Cortex of kidney (tissue), 1 donor: ENCODE data around the gene CREB3.

ENCODE experiments used
- DNase-seq: peaks from one replicate; lab custom pipeline; 2025; lab: John Stamatoyannopoulos, UW

Gene CREB3, protein sequence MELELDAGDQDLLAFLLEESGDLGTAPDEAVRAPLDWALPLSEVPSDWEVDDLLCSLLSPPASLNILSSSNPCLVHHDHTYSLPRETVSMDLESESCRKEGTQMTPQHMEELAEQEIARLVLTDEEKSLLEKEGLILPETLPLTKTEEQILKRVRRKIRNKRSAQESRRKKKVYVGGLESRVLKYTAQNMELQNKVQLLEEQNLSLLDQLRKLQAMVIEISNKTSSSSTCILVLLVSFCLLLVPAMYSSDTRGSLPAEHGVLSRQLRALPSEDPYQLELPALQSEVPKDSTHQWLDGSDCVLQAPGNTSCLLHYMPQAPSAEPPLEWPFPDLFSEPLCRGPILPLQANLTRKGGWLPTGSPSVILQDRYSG

GRCh38 chr9:35732185-35732799 lies at the start of gene CREB3, which contains the start of gene TLN1:
CREB3 (plus strand) TSS chr9:35732666; CDS start chr9:35732773, 107 bp downstream.
TLN1 (minus strand) TSS chr9:35732195; CDS start chr9:35725694, 6,501 bp downstream.
- peak; percentile 72 for DNase-seq

DNA sequence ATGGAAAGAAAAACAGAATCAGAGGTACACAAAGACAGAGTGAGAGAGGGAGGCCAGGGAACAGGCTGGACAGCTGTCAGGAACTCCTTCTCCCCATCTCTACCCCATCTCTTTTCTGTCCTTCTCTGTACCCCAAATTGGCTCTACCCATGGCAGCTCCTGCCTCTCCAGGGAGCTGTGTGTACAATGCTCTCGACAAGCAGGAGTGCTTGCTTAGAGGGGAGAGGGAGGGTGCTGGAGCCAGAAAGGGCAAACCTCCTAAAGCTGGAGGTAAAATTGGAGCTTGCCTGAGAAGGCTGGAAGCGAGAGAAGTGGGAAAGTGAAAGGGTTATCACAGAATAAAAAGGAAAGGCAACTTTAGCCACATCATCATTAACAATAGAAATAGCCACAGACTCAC lies 49.1 kb upstream of the CREB3 start:
- no peak for DNase-seq

DNA sequence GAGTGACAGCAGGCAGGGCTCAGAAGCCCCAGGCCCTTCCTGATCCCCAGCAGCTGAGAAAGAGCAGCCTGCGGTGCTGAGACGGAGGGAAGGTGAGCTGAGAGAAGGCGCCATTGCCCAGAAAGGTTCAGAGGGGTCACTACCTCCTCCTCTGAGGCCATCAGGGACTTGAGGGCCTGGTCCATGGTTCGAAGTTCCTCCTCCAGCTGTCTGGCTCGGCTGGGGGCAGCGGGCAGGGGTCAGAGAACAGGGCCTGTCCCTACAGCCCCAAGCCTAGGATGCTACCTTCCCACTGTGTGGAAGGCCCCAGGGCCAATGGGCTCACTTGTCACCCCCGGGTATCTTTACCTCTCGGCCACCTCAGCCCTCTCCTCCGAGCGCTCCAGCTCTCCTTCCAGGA lies 47.5 kb upstream of the CREB3 start:
- DNase-seq = no peak

GRCh38 chr9:35685506-35685905 lies 47.0 kb upstream of the CREB3 start:
- no peak for DNase-seq

DNA sequence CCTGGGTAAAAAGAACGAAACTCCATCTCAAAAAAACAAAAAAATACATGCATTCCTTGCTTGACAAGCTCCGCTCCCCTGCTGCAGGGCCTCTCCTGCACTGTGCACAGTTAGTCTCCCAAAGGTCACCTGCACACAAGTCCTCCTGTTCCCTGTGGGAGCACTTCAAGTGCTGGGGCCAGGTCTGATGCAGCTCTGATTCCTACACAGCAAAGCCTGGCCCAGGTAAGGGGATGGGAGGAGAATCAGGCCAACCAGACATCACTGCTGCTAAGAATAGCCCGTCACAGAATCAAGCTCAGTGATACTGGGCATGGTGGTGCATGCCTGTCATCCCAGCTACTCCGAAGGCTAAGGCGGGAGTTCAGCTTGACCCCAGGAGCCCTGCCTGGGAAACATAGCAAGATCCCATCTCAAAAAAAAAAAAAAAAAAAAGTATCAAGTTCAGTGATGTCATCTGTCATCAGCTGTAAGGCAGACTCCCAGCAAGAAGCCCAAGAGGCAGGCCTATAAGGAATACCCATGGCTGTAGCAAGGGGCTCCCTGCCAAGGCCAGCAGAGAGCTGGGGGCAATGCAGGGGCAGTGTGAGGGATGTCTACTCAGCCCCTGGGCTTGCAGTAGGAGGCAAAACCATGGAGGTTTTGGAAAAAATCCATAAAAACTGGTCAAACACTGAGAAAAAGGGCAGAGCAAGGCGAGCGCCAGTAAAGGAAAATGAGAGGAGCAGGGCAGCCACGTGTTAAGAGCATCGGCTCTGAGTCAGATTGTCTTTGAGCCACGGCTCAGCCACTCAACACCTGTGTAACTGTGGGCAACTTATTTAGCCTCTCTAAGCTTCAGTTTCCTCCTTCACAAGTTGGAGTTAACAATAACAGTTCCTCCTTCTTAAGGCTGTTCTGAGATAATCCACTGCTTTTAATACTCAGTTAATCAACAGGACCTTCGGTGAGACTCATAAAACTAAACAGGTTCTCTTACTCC lies 46.0 kb upstream of the CREB3 start:
- no peak for DNase-seq

DNA sequence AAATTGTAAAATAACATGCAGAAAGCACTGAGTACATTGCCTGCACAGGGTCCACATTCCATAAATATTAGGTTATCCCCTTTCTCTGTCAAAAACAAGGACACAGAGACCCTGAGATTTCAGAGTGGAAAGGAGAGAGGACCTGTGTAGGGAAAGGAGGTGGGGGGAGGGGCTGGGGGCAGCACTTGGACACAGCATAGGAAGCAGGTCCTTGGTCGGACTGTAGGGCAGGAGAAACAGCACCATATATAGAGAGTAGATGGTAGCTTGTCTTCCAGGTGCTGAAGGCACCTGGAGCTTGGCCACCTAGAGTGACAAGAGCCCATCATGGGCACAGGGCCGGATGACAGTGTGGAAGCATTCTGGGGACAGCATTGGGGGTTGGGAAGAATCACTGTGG lies 45.2 kb upstream of the CREB3 start:
- no peak for DNase-seq

DNA sequence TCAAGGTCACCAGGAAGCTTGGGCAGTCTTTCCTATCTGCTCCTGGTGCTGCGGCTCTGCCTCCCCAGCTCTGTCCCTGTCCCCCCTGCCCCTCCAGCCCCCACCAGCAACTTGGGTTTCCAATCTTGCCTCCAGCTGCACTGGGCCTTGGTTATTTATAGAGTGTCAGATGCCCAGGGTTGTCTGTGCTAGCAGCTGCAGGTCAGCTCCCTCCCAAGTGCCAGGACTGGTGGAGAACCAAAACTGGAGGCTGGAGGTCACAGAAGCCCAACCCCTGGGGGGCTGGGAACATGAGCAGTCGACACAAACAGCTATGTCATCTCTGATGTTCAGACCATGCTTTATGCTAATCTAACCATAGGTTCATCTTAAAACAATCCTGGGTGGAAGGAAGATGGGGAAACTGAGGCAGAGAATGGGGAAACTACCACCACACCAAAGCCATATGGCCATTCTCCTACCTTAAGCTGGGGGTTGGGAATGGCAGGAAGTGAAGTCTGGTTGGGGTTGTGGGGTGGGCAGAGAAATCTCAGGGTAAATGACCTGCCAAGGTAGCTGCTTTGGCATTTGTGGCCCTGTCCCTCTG lies 44.4 kb upstream of the CREB3 start:
- no peak for DNase-seq

DNA sequence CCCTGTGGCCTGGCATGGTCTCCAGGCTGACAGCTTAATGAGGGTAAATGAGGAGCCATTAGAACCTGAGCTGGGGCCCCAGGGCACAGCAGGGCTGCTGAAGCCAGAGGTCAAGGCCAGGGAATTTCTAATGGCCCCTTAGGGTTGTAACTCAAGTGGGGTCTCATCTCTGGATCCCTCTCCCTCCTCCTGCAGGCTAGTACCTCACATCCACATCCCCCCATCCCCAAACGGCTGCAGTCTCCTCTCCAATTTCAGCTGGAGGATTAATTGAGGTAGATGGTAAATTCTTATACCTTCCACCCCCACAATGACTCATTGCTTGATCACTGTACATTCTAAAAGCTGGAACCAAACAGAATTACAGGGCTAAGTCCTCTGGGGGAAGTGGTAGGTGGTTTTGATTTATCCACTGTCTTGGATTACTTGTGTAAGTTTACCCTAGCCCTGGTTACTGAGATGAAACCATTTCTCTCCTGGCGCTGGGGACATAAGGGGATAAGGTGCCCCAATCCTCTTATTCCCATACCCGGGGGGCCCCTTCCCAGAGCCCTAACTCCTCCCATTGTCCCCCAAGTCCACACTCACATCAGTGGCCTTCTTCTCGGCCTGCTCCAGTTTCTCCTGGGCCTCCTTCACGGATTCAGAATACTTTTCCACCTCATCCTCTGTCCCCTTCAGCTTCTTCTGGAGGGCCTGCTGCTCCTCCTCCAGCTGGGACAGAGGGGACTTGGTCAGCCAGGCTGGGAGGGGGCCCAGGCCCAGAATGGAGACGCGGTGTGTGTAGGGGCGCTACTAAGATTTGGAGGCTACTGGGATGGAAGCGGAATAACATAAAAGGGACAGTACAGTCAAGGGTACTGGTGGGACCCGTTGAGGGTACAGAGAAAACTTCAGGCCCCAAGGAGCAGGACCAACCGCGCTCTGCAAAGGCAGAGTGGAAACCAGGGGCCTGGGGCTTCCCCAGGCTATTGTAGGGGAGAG lies 43.6 kb upstream of the CREB3 start:
- DNase-seq = no peak

DNA sequence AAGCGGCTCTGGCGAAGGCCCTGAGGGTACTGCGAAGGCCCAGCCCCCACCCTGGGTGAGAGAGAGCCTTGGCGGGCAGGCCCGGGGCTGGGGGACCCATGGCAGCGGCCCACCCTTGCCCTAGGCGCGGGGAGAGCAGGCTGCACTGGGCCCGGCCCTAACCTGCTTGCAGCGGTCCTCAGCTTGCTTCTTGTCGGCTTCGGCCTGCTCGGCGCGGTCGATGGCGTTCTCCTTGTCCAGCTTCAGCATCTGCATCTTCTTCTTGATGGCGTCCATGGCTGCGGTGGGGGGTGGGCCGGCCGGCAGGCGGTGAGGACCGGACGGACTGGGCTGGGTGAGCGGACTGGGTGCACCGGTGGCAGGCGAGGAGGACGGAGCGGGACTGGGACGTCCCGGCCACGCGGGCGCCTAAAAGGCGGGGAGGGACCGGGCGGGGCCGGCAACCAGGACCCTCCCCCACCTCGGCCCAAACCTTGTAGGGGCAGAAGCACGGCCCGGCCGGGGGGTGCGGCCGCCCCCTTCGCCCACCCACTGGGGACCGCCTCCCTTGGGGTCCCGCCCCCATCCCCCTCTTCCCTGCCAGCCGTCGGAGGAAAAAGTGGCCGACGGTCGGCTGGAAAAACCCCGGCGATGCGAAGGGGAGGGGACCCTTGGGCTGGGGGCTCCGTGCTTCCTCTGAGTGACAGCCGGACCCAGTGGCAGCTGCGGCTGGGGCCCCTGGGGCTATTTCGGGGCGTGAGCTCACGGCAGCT lies 42.7 kb upstream of the CREB3 start, which contains the start of gene TPM2:
TPM2 (minus strand) TSS at position 384 of the 752 bp plus-strand sequence; CDS start at position 276, 108 bp downstream.
- no peak for DNase-seq

- no peak for DNase-seq
Measured at GRCh38 chr9:35690294-35690613, 42.2 kb upstream of the CREB3 start.

- no peak for DNase-seq
Measured at GRCh38 chr9:35690614-35691333, 41.7 kb upstream of the CREB3 start.

GRCh38 chr9:35691334-35691650 lies 41.2 kb upstream of the CREB3 start:
- DNase-seq = no peak

DNA sequence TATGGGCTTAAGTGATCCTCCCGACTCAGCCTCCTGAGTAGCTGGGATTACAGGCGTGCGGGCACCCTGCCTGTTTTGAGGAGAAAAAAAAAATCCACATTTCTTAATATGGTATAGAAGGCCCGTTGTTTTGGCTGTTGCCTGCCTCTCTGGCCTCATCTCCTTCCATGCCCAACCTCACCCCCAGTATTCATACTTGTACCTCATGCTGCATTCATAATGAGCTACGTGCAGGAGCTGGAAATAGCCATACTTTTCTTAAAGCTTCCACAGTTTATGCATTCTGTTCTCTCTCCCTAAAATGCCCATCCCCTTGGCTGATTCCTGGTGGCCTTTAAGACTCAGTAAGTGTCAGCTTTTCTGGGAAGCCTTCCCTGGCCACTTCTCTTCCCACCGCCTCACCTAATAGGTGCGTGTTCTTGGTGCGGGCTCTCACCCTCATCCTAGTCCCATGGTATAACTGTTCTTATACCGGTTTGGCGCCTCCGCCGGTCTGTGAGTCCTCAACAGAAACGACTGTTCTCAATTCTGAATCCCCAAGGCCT lies 40.6 kb upstream of the CREB3 start:
- no peak for DNase-seq

DNA sequence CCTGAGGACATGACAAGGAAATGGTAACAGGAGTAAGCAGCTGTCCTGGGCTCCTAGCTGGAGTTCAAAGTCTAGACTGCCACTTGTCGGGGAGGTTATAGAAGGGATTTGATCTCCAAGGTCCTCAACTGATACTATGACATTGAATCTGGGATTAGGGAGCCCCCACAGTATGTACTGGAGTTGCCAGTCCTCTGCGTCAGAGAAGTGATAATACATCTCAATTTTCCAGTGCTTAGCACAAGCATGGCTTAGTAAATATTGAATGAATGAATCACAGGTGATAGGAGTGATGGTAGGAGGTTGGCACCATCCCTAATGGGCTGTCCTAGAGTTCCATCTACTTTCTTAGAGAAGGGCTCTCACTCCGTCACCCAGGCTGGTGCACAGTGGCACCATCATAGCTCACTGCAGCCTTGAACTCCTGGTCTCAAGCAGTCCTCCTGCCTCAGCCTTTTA lies 36.5 kb upstream of the CREB3 start:
- no peak for DNase-seq

DNA sequence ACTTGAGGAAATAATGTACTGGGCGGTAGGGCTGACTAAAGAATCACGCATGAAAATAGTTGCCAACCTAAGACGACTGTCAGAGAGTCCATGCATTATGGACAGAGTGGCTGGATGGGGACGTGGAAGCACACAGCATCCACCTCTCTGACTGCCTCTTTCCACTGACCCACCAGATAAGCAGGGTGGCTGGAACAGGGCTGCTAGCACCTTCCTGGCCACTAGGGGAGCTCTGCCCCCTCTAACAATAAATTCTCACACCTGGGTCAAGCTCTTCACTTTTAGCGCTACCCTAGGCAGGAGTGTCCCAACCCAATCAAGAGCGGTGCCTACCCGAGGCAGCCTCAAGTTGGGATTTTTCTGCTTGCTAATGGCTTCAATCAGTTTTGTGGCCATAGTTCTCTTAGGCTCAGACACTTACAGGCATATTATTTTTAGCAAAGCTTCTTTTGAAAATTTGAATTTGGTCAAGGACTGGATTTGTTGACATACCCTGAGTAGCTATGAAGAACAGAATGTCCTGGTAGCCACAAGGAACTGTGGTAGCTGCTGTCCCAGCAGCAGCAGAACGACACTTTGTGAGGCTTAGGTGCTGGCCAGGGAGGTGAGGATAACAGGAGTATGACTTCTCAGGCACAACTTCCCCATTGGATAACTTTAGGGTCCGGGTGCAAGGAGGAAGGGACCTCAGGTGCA lies 35.8 kb upstream of the CREB3 start:
- DNase-seq = no peak

GRCh38 chr9:35697486-35697885 lies 35.0 kb upstream of the CREB3 start:
- no peak for DNase-seq

GRCh38 chr9:35698231-35698630 lies 34.2 kb upstream of the CREB3 start:
- DNase-seq = no peak

GRCh38 chr9:35700031-35700430 lies 32.4 kb upstream of the CREB3 start:
- no peak for DNase-seq

GRCh38 chr9:35700942-35701341 lies 31.5 kb upstream of the CREB3 start:
- DNase-seq = no peak
